Pancreas (tissue), 10 donors: ENCODE data around the gene RERE. TPM values are rescaled to one million over a fixed set of nuclear protein-coding genes. Genes with fewer than 3 reads are reported as not detected.

Source experiments
- ATAC-seq, 4 donors: fragments of 200-7000 bp; cut with Tn5 transposase; one replicate each; pipeline versions ENCODE4 v1.8.0 to v1.9.1; 2020; ENCODE audit warnings: mild to moderate bottlenecking in 4 of 4, moderate library complexity in 4 of 4
- DNase-seq, 6 donors: peaks; one replicate each; pipeline ENCODE4 v3.0.0-alpha.2; 2020
- FAIRE-seq: peaks from 2 replicates; lab custom pipeline; 2012; peaks lifted over from hg19 to GRCh38; lab: Jason Lieb, UNC
- H3K27ac ChIP-seq, 4 donors: fragments of 200-600 bp; sonication (generic); 1 replicate in 3 of 4; 2 replicates in 1 of 4; pipeline versions ENCODE4 v1.5.0 to v1.8.0; 2020
- H3K27me3 ChIP-seq, 4 donors: fragments of 200-600 bp; one replicate each; pipeline ENCODE4 v1.8.0; 2021
- H3K36me3 ChIP-seq, 3 donors: fragments of 200-600 bp; sonication (generic) in 1 of 3; one replicate each; pipeline versions ENCODE4 v1.5.0 to v1.8.0; 2020 to 2021
- H3K4me1 ChIP-seq, 3 donors: fragments of 200-600 bp; one replicate each; pipeline ENCODE4 v1.8.0; 2021
- H3K4me3 ChIP-seq, 4 donors: fragments of 200-600 bp; sonication (generic) in 2 of 4; one replicate each; pipeline versions ENCODE4 v1.5.0 to v1.8.0; 2020 to 2021
- H3K9me3 ChIP-seq, 4 donors: fragments of 200-600 bp; one replicate each; pipeline ENCODE4 v1.8.0; 2021
- WGBS, 2 donors: extraction: QIAGEN DNeasy Blood & Tissue Kit; methylation state at CpG; one replicate each; pipeline ENCODE4 v1.1.7; 2013; 5-methylcytosine and 5-hydroxymethylcytosine counted together
- intact Hi-C, 3 donors: fragments of 100-400 bp; cut with DNase I; formaldehyde crosslinking; loops; one replicate each; pipeline versions ENCODE4 v1.11.1 to v1.14.2; 2022
- polyA plus RNA-seq, 2 donors: library from polyadenylated mRNA; stranded (reverse); fragments of 200-250 nt; gene quantifications; one replicate each; pipeline ENCODE4 v1.2.3, GENCODE V29; 2013
- total RNA-seq, 6 donors: library from RNA; stranded (reverse); fragmentation: NEBNext Ultra II Directional in 4 of 6; extraction: Animal tissue kit (Norgen Biotek cat#: 25700) in 4 of 6; gene quantifications; one replicate each; pipeline versions ENCODE4 v1.2.1 to v1.2.4, GENCODE V29; 2021 to 2023
- TF ChIP-seq, protein P1 (sequence below), 4 donors: fragments of 200-600 bp; sonication (generic) in 3 of 4; IDR thresholded peaks; one replicate each; pipeline versions ENCODE4 v1.5.0 to v1.8.0; 2021; ENCODE audit warnings: antibody characterized with exemption in 4 of 4
- donor health status: healthy with polysubstance abuse.
- donor health status: DM: no; HTN: no; CAD: no; lungs with moderate emphysema.
- donor health status: DM: no; HTN: no; CAD: no.
- donor health status: control.
- donor health status: control.
- donor health status: Bipolar disorder and iron deficiency.
- donor health status: DM: yes; HTN: yes; CAD: no.
- donor health status: DM: no; HTN: no; CAD: no.
- donor health status: DM: no; HTN: no; CAD: no.
- donor health status: DM: yes; HTN: yes; CAD: no.

The RERE gene
- total and polyA plus RNA-seq, 8 donors: 27.0 to 76.7 (median 50.7) TPM

DNA sequence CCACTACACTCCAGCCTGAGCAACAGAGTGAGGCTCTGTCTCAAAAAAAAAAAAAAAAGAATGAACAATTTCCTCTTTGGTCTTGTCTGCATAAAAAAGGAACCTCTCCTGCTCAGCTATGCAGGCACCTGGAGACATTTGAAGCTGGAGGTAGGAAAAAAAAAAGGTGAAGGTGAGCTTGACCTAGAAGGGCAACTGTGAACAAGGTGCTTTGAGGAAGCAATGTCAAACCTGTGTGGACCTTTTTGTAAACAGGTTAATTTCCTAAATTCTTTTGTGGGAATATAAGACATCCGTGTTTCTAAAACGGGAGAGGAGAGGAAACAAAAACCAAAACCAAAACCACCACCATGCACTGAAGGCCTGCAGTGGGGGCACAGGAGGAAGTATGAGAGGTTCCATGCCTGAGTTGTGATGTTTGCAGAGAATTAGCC is 422.0 kb downstream of the RERE start:
- FAIRE-seq (no peak), ATAC-seq (peak in 2 of 4 donors; percentile 52 to 69), DNase-seq (no peak)
- Histone ChIP-seq H3K4me1 (peaks cover 0 to 50% (median 17%) of the 10 kb centered on the region in 3 donors), H3K36me3 (no peaks in the 10 kb centered on the region), H3K4me3 (no peak overlapping the region), H3K27ac (peak overlapping the region in 2 of 4 donors; percentile 48 to 50), H3K27me3 (no peaks in the 10 kb centered on the region), H3K9me3 (no peaks in the 10 kb centered on the region)
- intact Hi-C loops: no loop called here
- TF ChIP-seq, protein P1, sequence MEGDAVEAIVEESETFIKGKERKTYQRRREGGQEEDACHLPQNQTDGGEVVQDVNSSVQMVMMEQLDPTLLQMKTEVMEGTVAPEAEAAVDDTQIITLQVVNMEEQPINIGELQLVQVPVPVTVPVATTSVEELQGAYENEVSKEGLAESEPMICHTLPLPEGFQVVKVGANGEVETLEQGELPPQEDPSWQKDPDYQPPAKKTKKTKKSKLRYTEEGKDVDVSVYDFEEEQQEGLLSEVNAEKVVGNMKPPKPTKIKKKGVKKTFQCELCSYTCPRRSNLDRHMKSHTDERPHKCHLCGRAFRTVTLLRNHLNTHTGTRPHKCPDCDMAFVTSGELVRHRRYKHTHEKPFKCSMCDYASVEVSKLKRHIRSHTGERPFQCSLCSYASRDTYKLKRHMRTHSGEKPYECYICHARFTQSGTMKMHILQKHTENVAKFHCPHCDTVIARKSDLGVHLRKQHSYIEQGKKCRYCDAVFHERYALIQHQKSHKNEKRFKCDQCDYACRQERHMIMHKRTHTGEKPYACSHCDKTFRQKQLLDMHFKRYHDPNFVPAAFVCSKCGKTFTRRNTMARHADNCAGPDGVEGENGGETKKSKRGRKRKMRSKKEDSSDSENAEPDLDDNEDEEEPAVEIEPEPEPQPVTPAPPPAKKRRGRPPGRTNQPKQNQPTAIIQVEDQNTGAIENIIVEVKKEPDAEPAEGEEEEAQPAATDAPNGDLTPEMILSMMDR (IDR thresholded peaks at IDR 0.05): no peak
- 45% methylated on average over 2 of the region's 2 CpGs for whole genome bisulfite sequencing, 2 donors

DNA sequence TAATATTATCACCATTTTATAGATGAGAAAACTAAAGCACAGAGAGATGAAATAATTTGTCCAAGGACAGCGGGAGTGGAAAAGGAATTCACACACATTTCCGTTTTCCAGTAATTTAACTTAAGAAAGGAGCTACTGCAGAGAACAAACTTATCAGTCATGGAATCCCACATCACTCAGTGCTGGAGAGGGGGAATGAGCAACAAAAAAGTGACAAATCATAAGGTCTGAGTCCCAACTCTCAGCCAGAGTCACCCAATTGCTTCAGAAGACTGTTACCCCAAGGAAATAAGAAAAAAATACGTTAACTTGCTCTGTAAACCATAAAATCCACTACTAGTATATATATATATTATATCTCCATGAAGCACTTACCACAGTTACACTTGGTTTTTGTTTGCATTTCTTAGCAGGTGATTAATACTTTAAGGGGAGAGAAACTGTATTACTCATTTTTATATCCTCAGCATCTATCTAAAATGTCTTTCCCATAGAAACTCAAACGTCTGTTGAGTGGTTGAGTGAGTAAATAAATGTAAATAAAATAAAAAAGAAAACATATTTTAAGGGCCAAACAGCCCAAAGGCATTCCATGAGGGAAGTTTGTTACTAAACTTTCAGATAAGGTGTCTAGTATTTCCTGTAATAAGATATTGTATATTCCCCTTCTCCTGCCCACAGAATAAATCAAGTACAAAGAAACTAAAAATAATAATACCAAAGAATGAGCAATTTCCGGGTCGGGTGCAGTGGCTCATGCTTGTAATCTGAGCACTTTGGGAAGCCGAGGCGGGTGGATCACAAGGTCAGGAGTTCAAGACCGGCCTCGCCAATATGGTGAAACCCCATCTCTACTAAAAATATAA is 422.8 kb downstream of the RERE start:
- intact Hi-C loops: no loop called here
- ATAC-seq (no peak), DNase-seq (no peak), FAIRE-seq (no peak)
- peak overlapping the region in 2 of 4 donors; percentile 48 to 50 for H3K27ac ChIP-seq
- 83 to 85% methylated on average over 10 of the region's 10 CpGs for WGBS, 2 donors
- no peaks in the 10 kb centered on the region for H3K27me3 ChIP-seq
- no peak overlapping the region for H3K4me3 ChIP-seq
- TF ChIP-seq, protein P1 (IDR thresholded peaks at IDR 0.05): no peak
- H3K36me3 ChIP-seq: no peaks in the 10 kb centered on the region
- no peaks in the 10 kb centered on the region for H3K9me3 ChIP-seq
- H3K4me1 ChIP-seq: peaks cover 0 to 50% (median 17%) of the 10 kb centered on the region in 3 donors

DNA sequence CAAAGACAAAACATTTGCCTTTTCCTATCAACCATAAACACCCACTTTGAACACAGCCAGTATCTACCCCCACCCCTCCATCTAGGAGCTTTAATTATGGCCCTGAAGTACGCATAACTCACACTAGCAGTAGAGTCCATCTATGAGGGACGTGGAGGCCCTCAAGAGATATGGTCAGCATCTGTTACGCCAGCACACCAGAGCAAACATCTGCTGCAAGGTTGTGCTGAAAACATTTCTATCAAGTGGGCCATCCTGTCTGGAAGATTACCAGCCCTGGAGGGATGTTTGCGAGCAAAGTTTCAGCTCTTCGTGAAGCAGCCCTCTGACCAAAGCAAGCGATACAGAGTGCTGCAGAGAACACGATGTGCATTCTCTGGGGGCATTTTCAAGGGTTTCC is 424.9 kb downstream of the RERE start:
- Histone ChIP-seq H3K4me3 (no peak overlapping the region), H3K27ac (no peak overlapping the region), H3K27me3 (no peaks in the 10 kb centered on the region), H3K9me3 (no peaks in the 10 kb centered on the region), H3K36me3 (no peaks in the 10 kb centered on the region), H3K4me1 (peaks cover 0 to 41% (median 11%) of the 10 kb centered on the region in 3 donors)
- TF ChIP-seq, protein P1 (IDR thresholded peaks at IDR 0.05): no peak
- intact Hi-C loops: no loop called here
- ATAC-seq (peak in 1 of 4 donors; percentile 12), DNase-seq (no peak), FAIRE-seq (no peak)
- 88 to 91% methylated on average over 7 of the region's 7 CpGs for WGBS, 2 donors

DNA sequence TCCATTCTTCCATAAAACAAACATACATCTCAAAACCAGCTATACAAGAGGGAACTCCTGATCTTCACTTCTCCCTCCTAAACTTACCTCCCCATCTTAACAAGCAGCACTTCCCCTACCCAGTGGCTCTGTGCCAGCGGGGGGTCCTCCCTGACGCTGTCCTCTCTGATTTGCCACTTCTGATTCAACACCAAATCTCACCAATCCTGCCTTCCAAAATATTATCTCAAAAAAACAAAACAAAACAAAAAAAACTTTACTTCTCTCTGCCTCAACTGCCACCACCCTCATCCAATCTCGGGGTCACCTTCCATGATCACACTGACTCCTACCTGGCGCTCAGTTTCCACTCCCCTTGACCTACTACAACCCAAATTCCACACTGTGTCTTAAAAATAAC is 426.7 kb downstream of the RERE start:
- no peaks in the 10 kb centered on the region for H3K9me3 ChIP-seq
- DNase-seq (no peak), ATAC-seq (no peak), FAIRE-seq (no peak)
- intact Hi-C loops: no loop called here
- no peak overlapping the region for H3K4me3 ChIP-seq
- 77 to 80% methylated on average over 4 of the region's 4 CpGs for WGBS, 2 donors
- H3K27me3 ChIP-seq: no peaks in the 10 kb centered on the region
- no peaks in the 10 kb centered on the region for H3K36me3 ChIP-seq
- TF ChIP-seq, protein P1 (IDR thresholded peaks at IDR 0.05): no peak
- H3K4me1 ChIP-seq: peaks cover 0 to 30% (median 8%) of the 10 kb centered on the region in 3 donors
- H3K27ac ChIP-seq: no peak overlapping the region
